ENCODE measurements around the gene BNIP3. TPM values are rescaled to one million over a fixed set of nuclear protein-coding genes. Genes with fewer than 3 reads are reported as not detected.
A peak's percentile ranks its signal among the peaks of the same experiment; 100 is the strongest.

The BNIP3 gene
- total RNA-seq, 1 experiment from 2014 or later = 57.1 TPM

DNA sequence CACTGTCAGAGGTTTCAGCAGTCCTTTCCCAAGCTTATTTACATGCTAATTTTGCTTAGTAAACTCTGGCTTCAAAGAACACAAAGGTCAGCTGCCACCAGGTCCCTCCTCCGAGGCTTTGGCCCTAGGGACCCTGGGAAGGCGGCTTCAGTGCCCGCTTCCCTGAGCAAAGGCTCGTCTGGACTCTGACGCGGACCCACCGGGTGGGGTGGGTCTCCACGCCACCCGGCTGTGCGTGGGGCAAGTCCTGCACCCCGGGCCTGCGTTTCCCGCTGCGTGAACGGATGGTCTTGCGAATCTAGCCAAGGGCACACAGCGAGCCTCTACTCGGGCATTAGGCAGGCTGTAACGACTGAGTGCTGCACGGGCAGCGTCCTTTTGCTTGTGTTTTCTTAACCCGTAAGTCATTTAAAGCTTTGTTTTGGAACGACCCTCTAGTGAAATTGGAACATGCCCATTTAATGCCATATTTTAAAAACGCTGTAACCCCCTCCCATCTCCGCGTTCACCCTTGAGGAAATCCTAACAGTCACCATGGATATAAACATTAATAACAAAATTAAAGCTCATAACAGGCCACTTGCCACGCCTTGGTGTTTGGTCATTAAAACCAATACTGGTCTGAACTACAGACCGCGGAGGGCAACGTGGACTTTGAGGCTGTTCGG, 828 bp downstream of the BNIP3 start:
- no peak overlapping the region for H3K18ac ChIP-seq (ENCODE audit: insufficient read length, low read depth, low read length)
- Mint-ChIP-seq H3K4me1 (peaks cover 28 to 38% of the 10 kb centered on the region in 2 experiments), H3K27ac (no peak overlapping the region), H3K36me3 (ENCODE audit: insufficient read depth in 1 of 3, low read depth in 3 of 3) (peaks cover 15 to 51% (median 17%) of the 10 kb centered on the region in 3 experiments), H3K9me3 (peaks cover 13 to 24% of the 10 kb centered on the region in 2 experiments), H3K27me3 (ENCODE audit: low read depth) (peaks cover 37% of the 10 kb centered on the region), H3K4me3 (peak overlapping the region; percentile 74 to 82)
- H2BK12ac ChIP-seq (ENCODE audit: insufficient read length, low read depth, low read length) = no peak overlapping the region
- H4K91ac ChIP-seq (ENCODE audit: insufficient read length, low read depth, low read length) = no peak overlapping the region
- no peak overlapping the region for H3K4ac ChIP-seq (ENCODE audit: low read depth, low read length)
- H2BK20ac ChIP-seq (ENCODE audit: low read depth, low read length, poor library complexity, severe bottlenecking) = no peak overlapping the region
- no peak overlapping the region for H2BK120ac ChIP-seq (ENCODE audit: low read depth, low read length, poor library complexity, severe bottlenecking)
- no peaks in the 10 kb centered on the region for H4K20me1 ChIP-seq (ENCODE audit: control insufficient read depth, insufficient read depth, insufficient read length)
- H3K23me2 ChIP-seq (ENCODE audit: insufficient read length, low read depth, low read length, poor library complexity, severe bottlenecking) = peaks cover 11% of the 10 kb centered on the region
- peaks cover 9% of the 10 kb centered on the region; the same call in 1 of the 2 replicates for H3K27me3 ChIP-seq (ENCODE audit: insufficient read depth, low read length)
- H2BK15ac ChIP-seq (ENCODE audit: low read depth, low read length) = no peak overlapping the region
- peak overlapping the region; percentile 6 for H3K9ac ChIP-seq (ENCODE audit: extremely low read depth, insufficient read length, low read length)
- no peak overlapping the region for H4K8ac ChIP-seq (replicated peaks; ENCODE audit: insufficient read length, low read depth, low read length)
- H3K23ac ChIP-seq (ENCODE audit: insufficient read length, low read depth, low read length) = no peak overlapping the region
- no peak overlapping the region for H2AK5ac ChIP-seq (ENCODE audit: insufficient read length, low read length)
- H4K5ac ChIP-seq (ENCODE audit: insufficient read length, low read depth, low read length) = no peak overlapping the region
- H3K14ac ChIP-seq (ENCODE audit: insufficient read depth, low read length) = no peak overlapping the region
- WGBS (ENCODE audit: extremely low coverage, insufficient read length, low lambda C conversion rate) = no CpG with 5 or more reads among the region's 31 CpGs
- peaks cover 4% of the 10 kb centered on the region; the same call in 1 of the 2 replicates for H3K79me2 ChIP-seq (ENCODE audit: insufficient read depth, low read length)
- no peak overlapping the region for H3T11ph ChIP-seq (ENCODE audit: low read length)
- H3K56ac ChIP-seq (ENCODE audit: insufficient read length, low read depth, low read length) = no peak overlapping the region
- H3K4me2 ChIP-seq (ENCODE audit: insufficient read depth, insufficient read length, low read length) = peak overlapping the region; percentile 79
- no peak overlapping the region for H2BK5ac ChIP-seq (ENCODE audit: insufficient read length, low read length)
- no peaks in the 10 kb centered on the region for H3K79me1 ChIP-seq (ENCODE audit: insufficient read depth, low read depth, low read length, poor library complexity, severe bottlenecking)
- peaks cover 13% of the 10 kb centered on the region for H3K4me1 ChIP-seq (ENCODE audit: insufficient read depth, low read length)
- DNase-seq = peak; percentile 70
- TF ChIP-seq, protein P1, sequence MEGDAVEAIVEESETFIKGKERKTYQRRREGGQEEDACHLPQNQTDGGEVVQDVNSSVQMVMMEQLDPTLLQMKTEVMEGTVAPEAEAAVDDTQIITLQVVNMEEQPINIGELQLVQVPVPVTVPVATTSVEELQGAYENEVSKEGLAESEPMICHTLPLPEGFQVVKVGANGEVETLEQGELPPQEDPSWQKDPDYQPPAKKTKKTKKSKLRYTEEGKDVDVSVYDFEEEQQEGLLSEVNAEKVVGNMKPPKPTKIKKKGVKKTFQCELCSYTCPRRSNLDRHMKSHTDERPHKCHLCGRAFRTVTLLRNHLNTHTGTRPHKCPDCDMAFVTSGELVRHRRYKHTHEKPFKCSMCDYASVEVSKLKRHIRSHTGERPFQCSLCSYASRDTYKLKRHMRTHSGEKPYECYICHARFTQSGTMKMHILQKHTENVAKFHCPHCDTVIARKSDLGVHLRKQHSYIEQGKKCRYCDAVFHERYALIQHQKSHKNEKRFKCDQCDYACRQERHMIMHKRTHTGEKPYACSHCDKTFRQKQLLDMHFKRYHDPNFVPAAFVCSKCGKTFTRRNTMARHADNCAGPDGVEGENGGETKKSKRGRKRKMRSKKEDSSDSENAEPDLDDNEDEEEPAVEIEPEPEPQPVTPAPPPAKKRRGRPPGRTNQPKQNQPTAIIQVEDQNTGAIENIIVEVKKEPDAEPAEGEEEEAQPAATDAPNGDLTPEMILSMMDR (conservative IDR thresholded peaks at IDR 0.05) = no peak
- H3K9me3 ChIP-seq (ENCODE audit: control insufficient read depth, low read depth, low read length) = no peaks in the 10 kb centered on the region
- H2AFZ ChIP-seq (ENCODE audit: low read length) = no peak overlapping the region
- H3K27ac ChIP-seq (ENCODE audit: insufficient read length, low read depth, low read length) = no peak overlapping the region
